Measurements from ENCODE around the gene GRID1.
"Not testable (repeated sequence)": the region's sequence is repeated elsewhere in the genome, so short reads cannot be mapped to it uniquely, and the experiment has no call there.

Gene GRID1

DNA sequence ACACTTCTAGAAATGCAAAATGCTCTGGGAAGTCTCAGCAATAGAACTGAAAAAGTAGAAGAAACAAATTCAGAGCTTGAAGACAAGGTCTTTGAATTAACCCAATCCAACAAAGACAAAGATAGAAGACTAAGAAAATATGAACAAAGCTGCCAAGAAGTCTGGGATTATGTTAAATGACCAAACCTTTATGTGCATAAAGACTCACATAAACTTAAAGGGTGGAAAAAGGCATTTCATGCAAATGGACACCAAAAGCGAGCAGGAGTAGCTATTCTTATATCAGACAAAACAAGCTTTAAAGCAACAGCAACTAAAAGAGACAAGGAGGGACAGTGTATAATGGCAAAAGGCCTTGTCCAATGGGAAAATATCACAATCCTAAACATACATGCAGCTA is 274.3 kb downstream of the GRID1 start:
- not testable (repeated sequence) for DNase-seq

DNA sequence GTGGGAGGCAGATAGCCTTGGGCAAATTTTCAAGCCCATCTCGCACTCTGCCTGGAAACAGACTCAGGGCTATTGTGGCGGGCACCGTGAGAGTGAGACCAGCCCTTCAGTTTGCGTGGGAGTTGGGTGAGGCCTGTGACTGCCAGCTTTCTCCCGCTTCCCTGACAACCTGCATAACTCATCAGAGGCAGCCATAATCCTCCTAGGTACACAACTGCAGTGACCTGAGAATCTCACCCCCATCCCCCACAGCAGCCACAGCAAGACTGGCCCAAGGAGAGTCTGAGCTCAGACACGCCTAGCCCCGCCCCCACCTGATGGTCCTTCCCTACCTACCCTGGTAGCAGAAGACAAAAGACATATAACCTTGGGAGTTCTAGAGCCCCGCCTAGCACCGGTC is 275.4 kb downstream of the GRID1 start:
- no peak for DNase-seq

DNA sequence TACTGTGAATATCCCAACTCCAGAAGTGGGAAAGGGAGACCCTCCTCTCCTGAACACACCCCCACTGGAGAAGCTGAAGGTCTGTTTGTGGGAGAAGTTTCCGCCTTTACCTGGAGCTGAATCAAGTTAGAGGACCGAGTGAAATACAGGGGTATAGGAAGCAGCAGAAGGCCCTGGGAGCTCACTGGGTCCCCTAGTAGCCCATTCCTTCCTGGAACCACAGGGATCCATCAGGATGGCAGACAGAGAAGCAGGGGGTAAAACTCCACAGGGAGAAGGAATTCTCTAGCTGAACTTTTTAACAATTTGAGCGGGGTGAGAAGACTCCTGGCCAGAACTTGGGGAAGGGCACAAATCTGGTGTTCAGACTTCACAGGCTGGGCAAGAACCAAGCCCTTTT is 275.8 kb downstream of the GRID1 start:
- DNase-seq, result no peak

DNA sequence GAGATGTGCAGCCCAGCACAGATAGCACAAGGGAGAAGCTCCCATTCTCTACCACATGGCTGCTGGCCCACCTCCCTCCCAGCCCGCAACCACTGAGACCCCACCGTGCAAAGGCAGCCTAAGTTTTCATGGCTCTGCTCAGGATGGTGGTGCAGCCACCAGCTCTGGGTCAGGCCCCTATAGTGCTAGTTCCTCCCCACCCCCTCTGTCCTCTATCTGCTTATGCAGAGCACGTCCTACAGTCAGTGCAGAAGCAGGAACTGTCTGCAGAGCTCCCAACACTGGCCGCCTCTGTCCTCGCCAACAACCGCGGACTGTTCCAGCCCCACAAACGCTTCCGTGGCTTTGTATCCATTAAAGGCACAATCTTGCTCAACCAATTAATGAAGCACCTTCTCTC is 278.9 kb downstream of the GRID1 start:
- DNase-seq, result no peak

DNA sequence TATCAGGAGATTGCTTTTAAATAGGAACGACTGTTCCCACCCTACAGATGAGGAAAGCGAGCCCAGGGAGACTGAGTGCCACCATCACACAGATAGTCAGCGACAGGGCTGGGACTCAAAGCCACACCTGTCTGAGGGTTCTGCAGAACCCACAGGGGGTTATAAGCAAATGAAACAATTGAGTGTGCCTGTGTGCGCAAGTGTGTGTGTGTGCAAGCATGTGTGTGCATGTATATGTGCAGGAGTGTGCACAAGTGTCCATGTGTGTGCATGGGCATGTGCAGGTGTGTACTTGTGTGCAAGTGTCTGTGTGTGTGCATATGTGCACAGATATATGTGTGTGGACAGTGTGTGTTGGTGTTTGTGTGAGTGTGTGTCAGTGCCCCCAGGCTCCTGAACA is 280.2 kb downstream of the GRID1 start:
- DNase-seq, result no peak

DNA sequence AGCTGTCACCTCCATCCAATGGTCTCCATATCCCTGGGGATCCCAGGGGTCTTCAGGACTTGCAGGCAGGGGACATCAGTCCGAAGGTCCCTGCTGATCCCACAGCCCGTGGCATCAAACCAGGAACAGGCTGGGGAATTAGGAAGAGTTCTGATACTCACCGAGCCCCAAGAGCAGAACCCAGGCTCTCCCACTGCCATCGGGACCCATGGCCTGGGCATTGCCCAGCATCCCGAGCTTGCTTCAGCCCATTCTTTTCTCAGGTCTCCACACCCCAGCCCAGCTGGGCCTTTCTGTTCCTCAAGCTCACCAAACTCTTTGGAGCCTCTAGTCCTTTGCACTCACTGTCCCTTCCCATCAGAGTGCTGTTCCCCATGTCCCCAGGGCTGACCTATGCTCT is 280.9 kb downstream of the GRID1 start:
- DNase-seq, result no peak

DNA sequence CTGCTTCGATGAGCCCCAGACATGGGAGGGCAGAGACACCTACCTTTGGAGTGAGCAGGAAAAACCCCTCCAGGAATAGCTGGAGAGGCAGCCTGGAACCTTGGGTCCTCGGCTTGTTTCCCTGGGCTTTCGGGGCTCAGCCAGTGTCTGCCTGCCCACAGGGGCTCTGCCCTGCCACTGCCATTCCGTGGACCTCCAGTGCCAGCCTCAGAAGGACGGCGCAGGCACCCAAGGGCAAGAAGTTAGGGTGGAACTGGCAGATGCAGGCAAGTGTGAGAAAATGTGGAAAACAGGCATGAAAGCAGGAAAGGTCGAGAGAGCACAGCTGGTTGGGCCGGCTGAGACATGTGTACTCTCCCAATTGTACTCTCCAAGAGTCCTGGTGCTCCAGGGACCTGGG is 281.5 kb downstream of the GRID1 start:
- DNase-seq, result no peak

DNA sequence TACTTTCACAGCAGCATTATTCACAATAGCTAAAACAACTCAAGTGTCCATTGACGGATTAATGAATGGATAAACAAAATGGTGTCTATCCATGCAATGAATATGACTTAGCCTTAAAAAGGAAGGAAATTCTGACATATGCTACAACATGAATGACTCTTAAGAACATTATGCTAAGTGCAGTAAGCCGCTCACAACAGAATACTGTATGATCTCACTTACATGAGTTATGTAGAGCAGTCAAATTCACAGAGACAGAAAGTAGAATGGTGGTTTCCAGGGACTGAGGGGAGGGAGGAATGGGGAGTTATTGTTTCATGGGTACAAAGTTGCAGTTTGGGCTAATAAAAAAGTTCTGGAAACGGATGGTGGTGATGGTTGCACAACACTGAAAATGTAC is 282.0 kb downstream of the GRID1 start:
- DNase-seq, result no peak

DNA sequence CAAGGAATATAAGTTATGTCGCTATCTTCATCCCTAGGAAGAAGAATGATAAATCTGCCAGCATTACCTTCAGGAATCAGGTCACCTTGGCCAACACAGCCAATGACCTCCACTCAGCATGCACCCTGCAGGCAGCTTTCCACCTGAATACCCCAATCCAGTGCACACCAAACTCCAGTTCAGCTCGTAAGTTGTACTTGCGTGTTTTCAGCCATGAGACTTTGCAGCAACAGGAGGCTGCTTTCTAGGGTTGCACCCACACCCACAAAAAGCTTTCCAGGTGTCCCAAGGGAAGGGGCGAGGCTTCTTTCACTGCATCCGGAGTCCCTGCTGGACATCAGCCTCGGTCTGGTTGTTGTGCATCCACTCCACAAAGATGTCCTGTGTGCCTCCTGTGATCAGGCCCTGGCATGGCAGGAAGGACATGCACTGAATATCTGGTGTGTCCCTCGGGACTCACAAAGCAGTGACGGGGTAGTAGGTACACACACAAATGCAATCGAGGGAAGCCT is 282.9 kb downstream of the GRID1 start:
- DNase-seq, result no peak

DNA sequence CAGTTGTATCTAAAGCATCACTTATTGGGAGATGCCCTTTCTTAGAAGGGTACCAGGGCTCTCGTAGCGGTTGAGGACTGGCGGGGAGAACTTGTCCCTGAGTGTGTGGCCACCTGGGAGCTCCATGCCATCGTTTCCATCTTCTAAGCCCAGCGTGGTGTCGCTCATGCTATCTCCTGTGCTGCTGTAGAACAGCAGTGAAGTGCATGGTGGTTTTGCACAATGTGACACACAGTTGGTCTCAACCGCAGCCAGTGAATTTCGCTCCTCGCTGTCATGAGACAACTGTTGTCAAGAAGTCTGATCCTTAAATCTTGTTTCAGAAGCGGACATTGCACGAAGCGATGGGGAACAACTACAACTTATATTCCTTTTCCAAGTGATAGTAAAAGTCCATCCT is 283.4 kb downstream of the GRID1 start:
- no peak for DNase-seq

DNA sequence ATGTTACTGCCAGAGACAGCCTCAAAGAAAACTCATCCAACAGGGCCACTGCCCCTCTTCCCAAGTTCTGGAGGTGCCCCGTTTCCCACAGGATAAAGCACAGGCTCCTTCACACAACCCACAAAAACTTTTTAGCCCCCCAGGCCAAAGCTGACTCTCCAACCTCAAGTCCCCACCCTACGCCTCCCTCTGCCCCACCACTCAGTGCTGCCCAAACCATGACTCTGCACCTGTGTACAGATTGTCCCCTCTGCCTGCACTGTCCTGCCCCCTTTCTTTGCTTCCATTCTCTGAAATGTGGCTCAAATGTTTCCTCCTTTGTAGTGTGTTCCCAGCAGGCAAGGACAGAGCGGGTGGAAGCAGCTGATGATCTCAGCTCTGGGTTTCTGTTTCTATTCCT is 284.0 kb downstream of the GRID1 start:
- DNase-seq, result no peak

DNA sequence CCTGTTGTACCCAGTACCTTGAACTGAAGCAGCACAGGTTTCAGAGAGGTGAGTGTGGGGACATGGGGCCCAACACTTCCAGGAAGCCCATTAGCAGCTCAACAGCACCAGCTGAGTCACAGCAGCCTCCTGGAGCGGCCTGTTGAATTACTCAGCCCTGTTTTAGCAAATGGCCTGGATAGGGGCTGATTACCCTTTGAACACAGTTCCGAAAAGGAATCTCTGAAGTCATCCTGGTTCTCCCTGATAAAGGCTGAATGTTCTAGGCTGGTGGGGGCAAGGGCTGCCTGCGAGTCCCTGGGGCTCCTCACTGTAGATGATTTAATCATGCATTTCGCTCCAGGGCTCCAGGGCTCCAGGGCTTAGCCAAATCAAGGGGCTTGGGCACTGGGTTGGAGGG is 287.5 kb downstream of the GRID1 start:
- DNase-seq, result no peak

DNA sequence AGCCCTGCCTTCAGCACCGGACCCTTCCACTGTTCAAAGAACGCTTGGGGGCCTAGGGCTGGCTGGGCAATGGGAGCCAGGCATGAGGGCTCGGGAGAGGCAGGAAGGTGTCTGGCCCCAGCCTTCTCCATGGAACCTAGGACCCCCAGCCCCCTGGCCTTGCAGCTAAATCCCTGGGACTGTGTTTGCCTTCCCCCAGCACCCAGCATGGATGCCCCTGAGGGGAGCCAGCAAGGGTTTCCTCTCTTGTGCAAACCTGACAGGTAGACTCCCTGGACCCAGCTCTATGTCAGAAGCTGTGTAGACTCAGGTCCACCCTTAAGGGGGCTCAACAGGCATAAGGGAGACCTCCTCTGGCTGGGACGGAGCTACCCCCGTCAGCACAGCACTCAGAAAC is 288.0 kb downstream of the GRID1 start:
- no peak for DNase-seq

DNA sequence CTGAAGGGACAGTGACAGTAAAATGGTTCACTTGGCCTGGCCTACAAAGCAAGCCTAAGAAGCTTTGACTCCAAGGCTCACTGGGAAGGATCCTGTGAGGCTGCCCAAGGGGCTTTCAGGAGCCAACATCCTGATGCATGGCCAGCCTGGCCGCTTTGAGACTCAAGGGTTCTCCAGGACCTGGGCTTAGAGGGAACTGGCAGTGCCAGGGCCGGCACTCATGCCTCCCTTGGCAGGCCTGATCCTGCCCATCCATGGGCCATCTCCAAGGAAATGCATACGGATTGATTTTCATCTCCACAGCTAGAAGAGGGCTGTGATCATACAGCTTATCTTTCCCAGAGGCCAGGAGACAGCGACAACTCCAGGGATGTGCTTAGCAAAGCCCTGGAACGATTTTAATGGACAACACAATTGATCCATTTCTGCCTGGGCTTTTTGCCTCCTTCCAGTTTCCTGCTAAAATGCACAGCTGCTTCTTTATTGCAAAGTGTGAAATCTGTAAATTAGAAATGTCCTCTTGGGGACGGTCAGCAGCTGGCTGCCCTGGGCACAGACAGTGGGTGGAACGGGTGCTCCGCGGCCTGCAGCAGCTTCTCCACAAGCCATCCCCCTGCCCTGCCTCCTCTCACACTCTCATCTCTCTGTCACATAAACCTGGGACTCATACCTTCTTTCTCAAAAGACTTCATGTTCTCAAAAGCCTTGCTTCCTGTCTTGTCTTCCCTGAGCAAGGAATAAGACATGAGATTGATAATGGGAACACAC is 288.5 kb downstream of the GRID1 start:
- no peak for DNase-seq

DNA sequence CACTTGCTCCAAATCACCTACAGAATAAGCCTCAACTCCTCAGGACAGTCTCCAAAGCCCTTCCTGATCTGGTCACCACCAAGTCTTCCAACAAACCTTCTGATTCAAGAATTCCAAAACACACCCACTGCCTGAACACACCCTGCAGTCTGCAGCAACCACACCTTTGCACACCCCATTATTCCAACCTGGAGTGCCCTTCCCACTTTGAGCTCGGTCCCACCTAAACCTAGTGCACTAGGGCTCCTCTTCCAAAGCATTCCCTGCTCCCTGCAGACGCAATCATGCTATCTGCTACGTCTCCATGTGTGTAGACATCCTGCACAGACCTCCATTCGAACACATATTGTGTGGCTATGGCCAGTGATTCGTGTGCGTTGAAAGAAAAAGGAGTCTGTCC is 289.3 kb downstream of the GRID1 start:
- no peak for DNase-seq

DNA sequence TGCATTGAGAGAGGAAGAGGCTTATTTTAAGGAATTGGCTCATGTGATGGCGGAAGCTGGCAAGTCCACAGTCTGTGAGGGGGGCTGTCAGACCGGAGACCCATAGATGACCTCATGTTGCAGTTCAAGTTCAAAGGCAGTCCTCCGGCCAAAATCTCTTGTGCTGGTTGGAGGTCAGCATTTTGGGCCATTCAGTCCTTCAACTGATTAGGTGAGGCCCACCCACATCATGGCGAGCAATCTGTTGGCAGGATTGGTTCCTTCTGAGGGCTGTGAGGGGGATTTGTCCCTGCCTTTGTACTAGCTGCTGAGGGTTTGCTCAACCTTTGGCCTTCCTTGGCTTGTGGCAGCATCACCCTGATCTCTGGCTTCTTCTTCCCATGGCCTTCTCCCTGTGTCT is 290.1 kb downstream of the GRID1 start:
- DNase-seq, result not testable (repeated sequence)

DNA sequence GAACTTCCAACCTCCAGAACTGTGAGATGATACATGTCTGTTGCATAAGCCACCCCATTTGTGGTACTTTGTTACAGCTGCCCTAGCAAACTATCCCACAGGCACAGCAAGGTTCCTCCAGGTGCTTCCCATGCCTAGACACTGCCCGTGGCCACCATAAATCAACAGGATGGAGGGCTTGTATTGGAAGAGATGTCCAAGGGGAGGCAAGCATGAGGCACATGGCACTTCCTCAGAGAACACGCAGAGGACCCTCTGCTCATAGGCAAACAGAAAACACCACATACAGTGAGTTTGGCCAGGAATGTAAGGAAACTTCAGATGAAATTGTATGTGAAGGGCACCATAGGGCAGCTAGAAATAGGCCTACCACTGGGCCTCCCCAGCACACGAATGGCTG is 291.1 kb downstream of the GRID1 start:
- no peak for DNase-seq

DNA sequence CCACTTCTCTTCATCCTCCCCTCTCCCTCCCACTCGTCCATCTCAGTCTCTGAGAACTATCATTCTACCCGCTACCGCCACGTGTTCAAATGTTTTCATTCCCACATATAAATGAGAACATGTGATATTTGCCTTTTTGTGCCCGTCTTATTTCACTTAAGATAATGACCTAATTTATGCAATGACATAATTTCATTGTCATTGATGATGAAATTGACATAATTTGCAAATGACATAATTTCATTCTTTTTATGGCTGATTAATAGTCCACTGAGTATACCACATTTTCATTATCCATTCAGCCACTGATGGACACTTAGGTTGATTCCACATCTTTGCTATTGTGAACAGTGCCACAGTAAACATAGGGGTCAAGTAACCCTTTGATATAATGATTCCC is 292.3 kb downstream of the GRID1 start:
- DNase-seq, result no peak

DNA sequence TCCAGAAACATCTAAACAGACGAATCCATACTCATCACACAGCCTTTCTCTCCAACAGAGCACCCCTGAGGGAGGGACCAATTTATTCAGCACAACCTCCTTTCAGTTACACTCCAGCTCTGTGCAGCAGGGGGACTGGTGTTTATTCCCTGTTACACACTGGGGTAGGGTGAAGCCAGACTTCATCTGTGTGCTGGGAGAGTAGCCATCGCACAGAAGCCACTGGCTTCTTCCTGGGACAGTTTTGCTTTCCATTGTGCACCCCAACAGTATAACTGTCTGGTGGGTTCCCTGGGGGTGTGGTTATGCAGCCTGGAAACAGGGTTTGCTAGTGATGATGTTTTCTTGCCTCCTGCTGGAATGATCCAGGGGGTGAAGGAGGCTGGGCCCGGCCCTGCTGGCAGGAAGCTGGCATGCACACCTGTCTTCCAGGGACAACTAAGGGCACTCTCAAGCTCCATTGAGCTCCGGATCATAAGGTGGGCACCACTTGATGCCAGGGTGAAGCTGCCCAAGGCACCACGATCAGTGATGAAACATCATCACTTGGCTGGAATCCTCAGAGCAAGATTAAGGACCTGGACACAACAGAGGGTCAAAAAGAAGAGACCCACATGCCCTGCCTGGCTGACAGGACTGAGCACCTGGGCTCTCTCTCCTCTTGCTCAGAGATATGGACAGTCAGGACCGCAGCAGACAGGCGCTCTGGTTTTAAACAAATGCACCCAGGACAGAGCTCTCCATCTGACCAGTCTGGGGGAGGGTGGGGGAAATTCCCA is 293.2 kb downstream of the GRID1 start:
- no peak for DNase-seq

DNA sequence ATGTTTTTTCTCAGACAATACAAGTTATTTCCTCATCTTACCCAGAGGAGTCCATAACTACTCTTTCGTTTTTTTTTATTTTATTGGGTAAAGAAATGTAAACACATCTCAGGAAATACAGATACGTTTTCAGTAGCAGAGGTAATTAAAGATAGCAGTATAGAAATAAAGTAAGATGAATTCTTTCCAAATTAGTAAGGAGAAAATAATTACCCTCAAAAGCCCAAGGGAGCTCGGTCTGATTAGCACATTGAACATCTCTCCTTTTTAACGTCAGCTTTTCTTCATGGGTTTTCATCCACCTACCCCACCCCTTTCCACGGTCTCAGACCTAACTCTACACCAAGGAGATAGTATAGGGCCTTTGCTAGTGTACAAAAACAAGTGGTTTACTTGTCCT is 294.2 kb downstream of the GRID1 start:
- no peak for DNase-seq

DNA sequence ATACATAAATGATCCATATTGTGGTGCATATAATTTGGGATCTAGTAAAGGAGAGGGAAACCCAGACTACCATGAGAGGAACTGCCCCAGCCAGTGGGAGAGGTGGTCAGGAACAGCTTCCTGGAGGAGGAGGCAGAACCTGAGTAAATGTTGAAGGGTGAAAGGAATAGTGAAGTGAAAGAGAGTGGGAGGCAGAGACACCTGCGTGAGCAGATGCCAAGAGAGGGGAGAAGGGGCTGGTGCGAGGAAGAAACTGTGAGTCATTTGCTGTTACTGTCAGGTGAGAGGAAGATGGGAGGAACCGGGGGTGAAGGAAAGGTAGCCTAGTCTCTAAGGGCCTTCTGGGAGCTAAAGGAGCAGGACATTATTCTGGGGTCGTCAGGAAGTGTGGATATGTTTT is 294.8 kb downstream of the GRID1 start:
- DNase-seq, result no peak

DNA sequence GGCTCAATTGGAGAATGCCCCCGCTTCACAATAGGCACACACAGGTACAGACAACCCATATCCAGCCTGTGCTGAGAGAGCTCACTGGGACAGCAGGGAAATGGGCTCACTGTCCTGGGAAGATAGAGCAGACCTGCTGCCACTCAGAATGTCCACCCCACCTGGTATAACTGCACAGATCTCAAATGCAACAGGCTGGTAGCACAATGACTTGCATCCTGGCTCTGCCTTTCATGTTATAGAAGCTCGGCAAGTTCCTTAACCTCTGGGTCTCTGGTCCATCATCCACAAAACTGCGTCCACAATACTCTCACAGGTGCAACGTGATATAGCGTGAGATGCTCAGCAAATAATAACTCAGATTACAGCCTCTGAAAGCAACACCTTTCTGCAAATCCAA is 295.4 kb downstream of the GRID1 start:
- DNase-seq, result no peak

DNA sequence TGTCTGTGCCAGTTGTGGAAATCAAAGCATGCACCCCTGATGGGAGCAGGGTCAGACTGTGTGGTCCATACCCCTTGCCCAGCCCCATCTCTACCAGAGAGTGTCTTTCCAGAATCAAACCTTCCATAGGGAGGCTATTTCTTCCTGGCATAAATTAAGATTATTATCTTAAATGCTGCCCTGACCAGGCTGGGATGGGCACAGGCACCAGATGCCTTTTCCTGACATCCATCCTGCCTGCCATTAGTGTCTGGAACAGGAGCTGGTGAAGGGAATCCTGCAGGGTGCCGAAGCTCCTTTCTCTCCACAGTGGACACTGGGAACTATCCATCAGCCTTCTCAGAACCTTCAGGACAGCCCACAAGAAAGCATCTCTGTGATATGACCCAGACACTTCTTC is 296.3 kb downstream of the GRID1 start:
- DNase-seq, result no peak

DNA sequence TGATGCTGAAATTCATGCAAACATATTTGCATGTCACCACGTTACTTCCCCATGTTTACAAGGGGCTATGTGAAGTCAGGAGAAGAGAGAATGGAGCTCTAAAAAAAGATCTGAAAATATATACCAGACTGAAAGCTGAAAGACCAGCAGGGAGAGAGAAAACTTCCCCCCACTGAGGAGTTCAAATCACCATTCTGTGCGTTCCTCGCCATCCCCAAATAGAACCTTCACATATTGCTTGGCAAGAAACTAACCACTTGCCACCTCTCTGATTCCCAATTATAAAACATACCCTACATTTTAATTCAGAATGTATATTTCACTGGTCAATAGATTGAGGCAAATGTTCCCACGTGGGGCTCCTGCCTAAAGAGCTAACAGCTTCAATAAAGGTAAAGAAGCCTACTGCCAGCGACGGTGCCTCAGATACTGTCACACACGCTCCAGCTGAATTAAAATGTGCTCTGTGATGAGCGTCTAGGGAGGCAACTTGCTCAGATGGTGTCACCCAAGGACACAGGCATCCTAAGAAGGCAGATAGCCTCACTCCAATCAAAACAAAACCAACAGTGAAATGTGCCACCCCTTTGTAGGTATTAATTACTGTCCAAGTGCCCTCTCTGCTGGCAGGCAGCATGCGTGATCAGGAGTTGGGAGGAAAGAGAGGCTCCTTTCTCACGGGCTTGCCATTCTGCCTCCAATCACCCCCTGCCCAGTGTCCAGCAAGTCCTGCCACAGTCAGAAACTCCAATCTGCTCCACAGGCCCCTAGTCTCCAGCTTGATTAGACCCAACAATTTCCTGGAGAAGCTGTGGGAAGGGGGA is 298.2 kb downstream of the GRID1 start:
- DNase-seq, result no peak
